HG02623 (cell line): Measurements from ENCODE around the gene LNX2.

Experiments
- ATAC-seq: cut with Tn5 transposase; IDR thresholded peaks from one replicate; pipeline ENCODE4 v1.9.1; 2021; ENCODE audit warnings: moderate library complexity; ENCODE audit not compliant: unreplicated experiment

LNX2 gene

DNA sequence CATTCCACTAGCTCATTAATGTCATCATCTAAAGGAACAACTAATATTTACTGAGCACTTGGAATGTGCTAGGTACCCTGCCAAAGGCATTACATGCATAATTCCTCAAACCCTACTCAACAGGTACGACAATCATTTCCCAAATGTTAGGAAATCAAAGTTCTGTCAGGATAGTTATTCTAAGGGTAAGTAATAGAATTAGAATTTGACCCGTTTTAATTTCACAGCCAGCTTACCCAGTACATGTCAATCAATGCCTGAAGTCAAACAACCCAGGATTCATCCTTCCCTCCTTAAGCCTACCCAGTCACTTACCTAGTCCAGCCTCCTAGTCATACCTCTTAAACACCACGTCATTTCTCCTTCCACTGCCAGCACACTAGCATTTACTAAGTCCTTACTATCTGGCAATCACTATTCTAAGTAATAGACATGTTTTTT lies 2.4 kb downstream of the LNX2 start:
- no peak for ATAC-seq

DNA sequence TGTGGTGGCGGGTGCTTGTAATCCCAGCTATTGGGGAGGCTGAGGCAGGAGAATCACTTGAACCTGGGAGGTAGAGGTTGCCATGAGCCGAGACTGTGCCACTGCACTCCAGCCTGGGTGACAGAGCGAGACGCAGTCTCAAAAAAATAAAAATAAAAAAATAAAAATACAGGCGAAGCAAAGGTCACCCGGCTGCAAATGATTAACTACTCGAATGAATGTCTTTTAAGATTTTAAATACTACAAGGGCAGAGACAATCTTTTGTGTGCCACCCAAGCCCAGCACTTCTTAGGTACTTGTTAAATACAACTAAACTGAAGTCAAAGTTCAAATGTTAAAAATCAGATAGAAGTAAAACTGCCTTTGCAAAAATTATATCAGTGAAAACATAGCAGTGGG lies 6.7 kb downstream of the LNX2 start:
- ATAC-seq, result no peak

DNA sequence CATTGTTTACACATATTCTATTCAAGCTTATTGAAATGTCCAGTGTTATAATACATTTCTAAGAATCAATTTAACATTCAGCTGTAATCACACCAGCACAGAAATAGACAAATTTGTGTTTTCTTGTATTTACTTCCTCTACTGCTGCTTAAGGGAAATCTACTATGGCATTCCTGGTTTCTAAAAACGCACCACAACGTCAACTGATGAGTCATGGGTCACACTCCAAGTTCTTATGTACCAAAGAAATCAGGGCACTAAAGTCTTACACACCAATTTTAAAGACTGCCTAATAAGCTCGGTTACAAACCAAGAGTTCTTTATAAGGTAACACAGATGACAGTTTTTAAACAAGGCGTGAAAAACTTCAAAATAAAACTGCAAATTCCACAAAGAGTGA lies 13.2 kb downstream of the LNX2 start:
- ATAC-seq, result no peak

DNA sequence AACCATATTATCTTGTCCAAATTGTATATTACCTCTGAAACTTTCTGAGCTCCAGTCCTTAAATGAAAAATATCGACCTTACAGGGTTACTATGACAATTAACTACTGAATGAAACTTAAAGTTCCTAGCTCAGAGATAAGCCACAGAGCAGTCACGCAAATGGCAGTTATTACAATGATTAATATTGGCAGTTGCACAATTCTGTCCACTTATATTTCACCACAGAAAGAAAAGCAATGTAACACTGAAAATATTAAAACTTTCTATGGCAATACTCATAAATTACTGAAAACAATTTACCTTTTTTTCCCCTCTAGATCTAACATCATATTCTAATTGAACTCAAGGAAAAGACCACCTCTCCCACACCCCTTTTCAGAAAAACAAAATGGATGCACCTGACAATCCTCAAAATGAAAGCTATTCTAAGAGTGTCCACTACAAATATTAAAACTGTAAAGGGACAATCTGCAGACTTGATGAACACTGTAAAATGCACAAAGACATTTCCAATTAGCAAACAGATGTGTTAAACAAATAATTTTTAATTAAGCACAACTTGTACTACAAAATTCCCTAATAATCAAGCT lies 14.6 kb downstream of the LNX2 start:
- no peak for ATAC-seq

DNA sequence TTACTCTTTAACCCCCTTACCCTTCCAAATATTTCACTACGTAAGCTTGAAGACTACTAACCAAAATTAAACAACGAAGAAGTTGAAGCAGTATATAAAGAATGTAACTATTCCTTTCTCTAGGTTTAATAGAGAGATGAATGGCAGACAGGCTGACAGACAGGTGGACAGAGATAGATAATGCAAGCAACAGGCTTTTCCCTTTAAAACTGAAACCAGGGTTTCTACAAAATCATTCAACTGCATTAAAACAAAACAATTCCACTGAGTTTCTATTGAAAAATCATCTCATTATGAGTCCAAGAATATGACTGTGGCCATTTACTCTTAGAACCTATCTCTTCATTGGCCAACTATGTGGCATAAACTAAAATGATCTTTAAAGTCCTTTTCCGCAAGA lies 15.2 kb downstream of the LNX2 start:
- ATAC-seq, result no peak

DNA sequence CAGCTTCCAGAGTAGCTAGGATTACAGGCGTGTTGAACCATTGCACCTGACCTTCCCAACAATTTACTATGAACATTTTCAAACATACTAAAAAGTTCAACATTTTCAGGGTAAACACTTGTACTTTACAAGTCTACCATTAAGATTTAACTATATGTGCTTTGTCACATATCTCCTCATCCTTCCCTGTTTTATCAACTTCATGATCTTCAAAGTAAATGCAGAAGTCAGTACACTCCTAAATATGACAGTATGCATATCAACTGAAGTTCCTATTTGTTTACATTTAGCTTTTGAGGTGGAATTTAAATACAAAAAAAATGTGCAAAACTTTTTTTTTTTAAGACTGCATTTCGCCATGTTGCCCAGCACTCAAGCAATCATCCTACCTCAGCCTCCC lies 18.5 kb downstream of the LNX2 start:
- no peak for ATAC-seq

DNA sequence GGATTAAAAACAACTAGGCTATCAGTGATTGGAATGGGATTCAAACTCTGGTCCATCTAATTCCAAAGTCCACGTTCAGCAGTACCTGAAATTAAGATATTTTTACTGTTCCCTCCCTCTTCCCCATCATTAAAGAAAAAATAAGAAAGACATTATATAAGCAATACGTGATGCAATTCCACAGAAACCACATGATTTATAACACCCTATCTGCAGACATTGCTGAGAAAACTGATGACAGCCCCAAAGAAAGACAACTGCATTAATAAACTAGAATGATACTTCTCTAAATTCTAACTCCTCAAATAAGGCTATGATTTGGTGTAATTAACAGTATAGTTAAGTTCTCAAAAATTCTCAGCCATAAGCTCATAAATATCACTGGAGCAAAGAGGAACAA lies 19.1 kb downstream of the LNX2 start:
- ATAC-seq, result no peak

DNA sequence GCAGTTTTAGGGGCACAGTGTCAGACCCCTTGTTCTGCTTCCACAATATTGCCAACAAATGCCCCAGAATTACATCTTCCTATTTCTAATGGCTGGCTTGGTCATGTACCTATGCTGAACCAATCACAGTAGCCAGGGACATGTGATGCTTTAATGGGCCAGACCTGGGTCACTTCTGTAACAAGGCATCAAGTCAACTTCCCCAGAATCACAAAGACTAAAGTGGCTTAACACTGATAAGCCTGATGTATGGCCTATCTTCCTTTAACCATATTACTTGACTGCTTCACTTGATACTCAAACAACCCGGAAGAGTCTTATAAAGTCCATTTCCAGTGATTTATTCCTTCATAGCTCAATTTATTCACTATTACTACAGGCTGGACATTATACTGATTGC lies 19.6 kb downstream of the LNX2 start:
- ATAC-seq, result no peak

DNA sequence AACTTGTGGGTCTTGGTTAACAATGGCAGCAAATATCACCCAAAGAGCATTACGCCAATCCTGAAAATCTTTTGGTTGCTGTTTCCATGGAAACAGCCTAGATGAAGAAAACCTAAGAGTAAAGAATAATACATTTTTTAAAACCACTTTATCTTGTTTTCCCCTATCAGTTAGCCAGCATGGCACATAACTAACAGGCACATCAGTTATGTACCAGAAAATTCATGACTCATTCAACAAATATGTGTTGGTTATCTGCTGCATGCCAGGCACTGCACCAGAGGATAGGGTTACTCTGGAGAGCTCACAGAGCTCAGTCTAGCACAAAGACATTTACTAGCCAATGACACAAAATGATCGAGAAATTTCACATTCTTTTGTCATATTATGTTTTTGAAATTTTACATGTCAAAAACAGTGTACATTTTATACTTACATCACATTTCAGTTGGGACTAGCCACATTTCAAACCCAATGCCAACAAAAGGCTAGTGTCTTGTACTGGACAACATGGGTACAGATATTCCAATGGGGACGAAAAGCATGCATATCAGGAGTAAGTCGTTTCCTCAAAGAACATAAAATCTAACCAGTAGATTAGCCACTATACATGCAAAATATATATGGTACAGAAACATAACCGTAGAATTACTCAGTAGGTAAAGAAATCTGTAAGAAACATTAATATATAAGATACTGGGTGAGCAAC lies 20.3 kb downstream of the LNX2 start:
- ATAC-seq, result no peak

DNA sequence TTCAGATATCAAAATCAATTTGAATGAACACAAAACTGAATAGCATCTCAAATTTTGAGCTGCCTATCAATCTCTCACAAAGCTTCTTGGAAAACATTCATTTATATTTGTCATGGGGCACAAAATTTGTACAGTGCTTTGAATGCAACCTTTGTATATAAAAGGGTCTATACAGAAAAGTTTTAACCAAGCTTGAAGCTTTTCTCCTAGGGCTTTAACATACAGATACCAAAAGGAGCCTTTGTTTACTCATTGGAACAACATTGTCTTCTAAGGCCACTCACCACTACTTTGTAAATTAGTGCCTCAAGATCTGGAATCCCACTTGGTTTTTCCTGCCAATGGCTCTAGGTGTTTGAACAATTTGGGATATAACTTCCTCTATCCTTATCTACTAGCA lies 21.2 kb downstream of the LNX2 start:
- ATAC-seq, result no peak

DNA sequence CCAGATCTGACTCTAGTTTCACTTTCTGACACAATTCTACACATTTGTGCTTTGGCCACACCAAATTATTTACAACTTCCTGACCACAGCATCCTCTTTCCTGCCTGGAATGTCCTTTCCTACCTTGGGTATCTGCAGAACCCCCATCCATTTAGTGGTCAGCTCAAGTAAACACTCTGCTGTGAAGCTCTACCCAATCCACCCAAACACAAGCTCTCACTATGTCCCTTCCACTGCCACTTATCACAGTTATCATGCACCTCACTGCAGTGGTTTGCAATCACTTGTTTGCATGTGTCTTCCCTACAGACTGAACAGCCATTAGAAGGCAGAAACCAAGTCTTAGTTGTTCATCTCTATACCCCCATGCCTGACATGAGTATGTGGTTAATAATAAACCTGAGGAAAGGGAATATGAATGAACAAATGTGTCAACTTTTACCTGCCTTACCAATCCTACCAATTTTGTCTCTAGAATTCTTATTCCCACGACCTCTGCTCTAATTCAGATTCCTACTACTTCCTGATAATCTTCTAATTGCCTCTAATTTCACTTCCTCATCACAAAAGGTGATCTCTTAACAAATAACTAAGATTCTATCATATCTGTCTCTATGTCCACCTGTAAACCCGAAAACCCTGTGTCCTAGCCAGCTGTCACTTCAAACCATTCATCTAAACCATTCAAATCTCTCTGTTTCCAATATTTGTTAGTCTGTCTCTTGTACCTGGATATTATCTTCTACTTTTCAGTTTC lies 25.1 kb downstream of the LNX2 start:
- ATAC-seq, result no peak

DNA sequence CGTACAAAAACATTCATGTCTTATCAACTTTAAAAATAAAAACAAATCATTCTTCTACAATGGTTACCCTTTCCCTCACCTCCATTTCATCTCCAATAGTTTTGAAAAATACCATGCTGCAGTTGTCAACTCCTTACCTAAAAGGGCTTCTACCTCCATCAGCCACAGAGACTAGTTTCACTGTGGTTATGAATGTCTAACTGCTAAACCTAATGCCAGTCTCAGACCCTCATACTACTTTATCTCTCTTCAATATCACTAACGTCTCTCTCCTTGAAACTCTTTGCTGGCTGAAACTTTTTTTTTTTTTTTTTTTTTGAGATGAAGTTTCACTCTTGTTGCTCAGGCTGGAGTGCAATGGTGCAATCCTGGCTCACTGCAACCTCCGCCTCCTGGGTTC lies 27.1 kb downstream of the LNX2 start:
- no peak for ATAC-seq

DNA sequence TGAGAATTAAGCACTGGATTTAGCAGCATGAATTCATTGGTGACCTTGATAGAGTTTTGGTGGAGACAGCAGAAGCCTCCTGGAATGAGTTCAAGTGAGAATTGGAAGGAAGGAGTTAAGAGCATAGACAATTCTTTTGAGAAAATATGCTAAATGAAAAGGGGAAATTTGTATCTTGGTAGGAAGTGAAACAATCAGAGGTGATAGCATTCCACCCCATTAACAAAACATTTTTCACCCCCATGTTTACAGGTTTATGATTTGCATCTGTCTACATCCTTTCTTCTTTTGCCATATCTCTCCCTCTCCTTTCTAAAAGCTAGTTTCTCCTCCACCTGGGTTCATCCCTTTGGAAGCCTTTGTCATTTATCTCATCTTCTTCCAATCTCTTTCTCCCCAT lies 27.5 kb downstream of the LNX2 start:
- ATAC-seq, result no peak

DNA sequence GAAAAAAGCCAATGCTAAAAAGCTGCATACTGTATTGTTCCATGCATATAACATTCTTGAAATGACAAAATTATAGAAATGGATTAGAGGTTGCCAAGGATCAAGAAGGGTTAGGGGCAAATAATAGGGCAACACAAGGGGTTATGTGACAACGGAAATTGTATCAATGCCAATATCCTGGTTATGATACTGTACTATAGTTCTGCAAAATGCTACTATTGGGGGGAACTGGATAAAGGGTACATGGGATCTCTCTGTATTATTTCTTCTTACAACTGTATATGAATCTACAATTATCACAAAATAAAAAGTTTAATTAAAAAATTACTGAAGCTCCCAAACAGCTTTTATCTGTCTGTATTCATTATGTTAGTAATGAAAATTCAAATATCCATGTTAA lies 31.9 kb downstream of the LNX2 start:
- no peak for ATAC-seq

DNA sequence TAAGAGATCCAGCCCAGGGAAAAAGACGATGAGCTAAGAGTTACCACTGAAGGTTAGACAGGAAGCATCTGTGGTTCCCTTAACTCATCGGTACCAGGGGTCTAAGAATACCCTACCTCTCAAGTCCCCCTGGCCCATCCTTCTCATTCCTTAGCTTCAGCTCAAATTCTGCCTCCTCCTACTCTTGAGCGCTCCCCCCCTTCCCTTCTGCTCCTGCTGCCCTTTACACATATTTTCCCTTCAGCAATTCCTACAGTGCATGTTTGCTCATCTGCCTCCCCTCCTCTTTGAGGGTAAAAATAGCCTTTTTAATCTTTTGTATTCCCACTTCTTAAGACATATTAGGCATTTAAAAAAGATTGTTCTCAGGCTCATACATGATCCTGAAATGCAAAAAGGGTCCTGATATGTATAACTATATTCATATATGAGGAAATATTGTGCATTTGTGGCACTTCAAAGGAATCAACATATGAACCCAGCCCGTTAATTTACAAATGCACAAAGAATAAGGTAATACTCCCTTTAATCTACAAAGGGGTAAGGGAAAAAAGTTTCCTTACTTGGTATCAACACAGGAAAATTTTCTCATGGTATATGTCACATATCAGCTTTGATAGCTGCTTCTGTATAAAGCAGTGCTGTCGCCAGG lies 33.1 kb downstream of the LNX2 start:
- no peak for ATAC-seq

DNA sequence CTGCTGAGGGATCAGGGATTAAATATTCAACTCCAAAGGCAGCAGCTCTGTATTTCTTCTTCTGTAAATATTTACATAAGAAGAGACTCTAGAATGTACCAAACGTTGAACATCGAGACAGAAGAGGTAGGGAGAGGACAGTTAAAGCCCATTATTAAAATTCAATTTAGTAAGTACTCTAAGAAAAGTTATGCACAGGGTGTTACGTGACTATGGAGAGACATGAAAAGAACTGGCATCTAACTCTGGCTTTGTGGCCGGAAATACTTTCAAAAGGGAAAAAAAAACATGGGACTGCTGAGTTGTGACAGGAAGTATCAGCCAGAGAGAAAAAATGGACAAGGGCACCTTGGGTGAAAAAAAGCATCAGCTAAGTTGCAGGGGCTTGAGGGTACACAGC lies 36.7 kb downstream of the LNX2 start:
- ATAC-seq, result no peak

DNA sequence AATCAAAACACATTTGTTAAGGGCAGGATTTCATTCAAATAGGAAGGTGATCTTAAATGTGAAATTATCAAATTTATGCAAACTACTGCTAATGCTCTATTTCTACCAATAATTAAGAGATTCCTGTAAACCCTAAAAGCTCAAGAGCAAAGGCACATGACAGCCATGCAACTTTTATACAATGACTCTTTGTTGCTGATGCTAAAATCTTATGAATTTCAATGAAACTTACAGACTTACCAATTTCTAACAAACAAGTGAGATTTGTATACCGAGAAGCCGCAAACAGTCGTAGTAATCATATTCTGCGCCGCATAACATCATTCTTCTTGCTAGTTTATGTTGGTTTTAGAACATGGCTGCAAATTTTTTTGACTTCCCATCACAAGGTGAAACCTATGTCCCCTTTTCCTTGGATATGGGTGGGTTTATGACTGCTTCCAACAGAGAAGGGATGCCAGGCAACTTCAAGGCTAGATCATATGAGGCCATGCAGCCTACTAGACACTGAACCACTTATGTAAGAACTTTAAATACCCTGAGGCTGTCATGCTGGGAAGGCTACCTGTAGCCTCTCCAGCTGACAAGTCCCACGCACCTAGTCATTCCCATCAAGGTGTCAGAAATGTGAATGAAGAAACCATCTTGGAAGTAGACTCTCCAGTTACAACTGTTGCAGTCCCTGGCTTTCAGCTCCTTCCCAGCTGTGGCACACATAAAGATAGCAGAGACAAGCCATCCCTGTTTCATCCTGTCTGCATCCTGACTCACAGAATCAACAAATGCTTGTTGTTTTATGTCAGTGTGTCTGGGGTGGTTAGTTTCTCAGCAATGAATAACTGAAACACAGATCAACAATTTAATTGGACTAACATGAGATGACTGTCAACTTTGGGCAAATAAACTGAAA lies 42.0 kb downstream of the LNX2 start:
- no peak for ATAC-seq

DNA sequence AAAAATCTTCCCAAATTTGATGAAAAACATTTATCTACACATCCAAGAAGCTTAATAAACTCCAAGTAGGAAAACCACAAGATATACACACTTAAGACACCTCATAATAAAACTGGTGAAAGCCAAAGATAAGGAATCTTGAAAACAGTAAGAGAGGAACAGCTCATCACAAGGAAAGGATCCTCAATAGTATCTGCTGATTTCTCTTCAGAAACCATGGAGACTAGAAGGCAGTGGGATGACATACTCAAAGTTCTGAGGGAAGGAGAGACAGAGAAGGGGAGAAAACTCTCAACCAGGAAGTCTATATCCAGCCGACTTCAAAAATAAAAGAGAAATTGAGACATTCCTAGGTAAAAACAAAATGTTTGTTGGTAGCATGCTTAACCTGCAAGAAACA lies 45.7 kb downstream of the LNX2 start:
- no peak for ATAC-seq

DNA sequence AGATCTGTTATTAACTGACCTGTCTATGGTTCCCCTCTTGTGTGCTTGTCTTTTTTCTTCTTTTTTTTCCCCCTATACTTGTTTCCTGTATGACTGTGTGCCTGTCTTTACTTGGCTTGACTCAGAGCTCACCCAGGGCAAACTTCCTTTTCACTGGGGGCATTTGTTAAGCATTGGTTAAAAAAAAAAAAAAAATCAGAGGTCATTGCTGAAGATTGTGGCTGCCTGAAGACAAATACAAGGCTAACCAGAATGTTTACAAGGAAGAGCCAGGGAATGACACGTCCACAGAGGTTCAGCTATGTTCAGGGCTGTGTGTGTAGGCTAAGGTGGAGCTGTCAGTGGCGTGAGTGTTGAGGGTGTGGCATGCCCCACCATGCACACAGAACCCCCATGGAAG lies 47.1 kb downstream of the LNX2 start:
- no peak for ATAC-seq

DNA sequence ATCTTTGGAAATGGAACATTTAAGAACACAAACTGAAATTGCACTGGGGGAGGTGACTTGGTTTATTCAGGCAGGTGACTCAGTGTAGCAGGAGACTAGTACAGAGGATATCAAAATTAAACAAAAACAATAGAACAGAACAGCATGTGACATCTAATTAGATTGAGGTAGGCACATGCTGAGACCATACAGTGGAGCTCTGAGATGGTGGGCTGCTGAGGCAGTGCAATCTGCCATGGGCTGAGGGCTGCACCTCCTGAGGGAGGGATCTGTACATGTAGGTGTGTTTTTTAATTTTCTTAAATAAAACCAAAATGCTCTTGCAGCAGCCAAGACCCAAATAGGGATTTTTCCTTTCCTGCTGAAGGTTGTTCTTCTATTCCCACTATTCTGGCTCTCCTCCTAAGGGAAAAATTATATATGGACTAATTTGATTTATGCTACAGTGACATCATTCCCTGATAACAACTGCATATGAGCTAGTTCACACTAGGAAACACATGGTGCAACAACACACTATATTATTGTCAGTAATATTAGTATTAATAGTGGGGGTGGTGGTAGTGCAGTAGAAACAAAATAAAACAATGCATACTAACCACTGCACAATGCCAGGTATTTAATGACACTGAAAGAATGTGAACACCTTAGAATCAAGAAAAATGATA lies 48.0 kb downstream of the LNX2 start:
- ATAC-seq, result no peak
